Measurements from ENCODE around the gene FYCO1.

DNA sequence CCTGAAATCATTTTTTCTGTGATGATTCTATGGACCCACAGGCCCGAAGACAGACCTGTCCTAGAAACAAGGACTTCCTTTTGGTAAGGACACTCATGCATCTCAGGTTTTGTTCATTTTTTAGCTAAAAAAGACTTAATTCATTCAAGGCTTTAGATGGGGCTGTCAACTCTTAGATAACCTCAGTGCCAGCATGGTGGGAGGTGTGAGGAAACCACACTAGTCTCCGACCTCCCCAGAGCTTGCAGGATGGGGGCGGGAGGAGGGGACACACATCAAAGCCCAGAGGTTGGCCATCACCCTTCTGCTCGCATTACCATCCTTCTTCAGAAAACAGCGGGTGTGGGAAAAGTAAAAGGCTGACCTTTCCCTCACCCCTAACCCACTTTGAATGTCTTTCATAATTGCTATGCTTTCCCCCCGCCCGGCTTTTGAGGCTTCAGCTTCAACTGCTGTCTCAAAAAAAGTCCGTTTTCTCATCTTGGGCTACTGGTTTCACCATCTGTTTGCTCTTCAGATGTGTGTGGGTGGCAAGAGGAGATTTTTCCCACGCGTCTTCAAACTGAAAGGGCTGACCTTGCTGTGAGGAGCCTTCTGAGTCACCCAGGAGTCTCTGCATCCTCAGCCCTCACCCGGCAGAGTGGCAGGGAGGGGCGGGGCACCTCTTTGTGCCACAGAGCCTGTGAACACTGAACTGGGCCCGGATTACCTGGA lies 79.9 kb downstream of the FYCO1 start:
- TF ChIP-seq EZH2 (IDR thresholded peaks at IDR 0.05; ENCODE audit: insufficient read depth, poor library complexity, severe bottlenecking) (no peak), EZH2phosphoT487 (IDR thresholded peaks at IDR 0.05; ENCODE audit: insufficient read depth, low read depth) (no peak)
